Lower leg skin (tissue), 3 donors: Measurements from ENCODE around the gene DMD.

ENCODE experiments used
- CTCF ChIP-seq, 3 donors: fragments of 450-650 bp; IDR thresholded peaks; one replicate each; pipeline ENCODE4 v1.5.1; 2016; ENCODE audit warnings: antibody characterized with exemption in 3 of 3, mild to moderate bottlenecking in 3 of 3, moderate library complexity in 2 of 3
- POLR2A ChIP-seq, 2 donors: fragments of 450-650 bp; IDR thresholded peaks; one replicate each; pipeline ENCODE4 v1.6.1; 2016 to 2017; ENCODE audit warnings: antibody characterized with exemption in 2 of 2, mild to moderate bottlenecking in 1 of 2, moderate library complexity in 1 of 2

GRCh38 chrX:31154946-31155345 is 2056.4 kb downstream of the DMD start:
- TF ChIP-seq CTCF (IDR thresholded peaks at IDR 0.05), result no peak
- TF ChIP-seq POLR2A (IDR thresholded peaks at IDR 0.05), result no peak
